ENCODE measurements around the gene EPB41L5. TPM values are rescaled to one million over a fixed set of nuclear protein-coding genes. Genes with fewer than 3 reads are reported as not detected.

Gene EPB41L5
- total RNA-seq, 1 donor, result 25.0 TPM

GRCh38 chr2:120223034-120223912 lies 210.4 kb downstream of the EPB41L5 start, which contains the start of gene TMEM185B:
Gene TMEM185B, minus strand, starts transcription at chr2:120223400. Its CDS starts 424 bp downstream, at chr2:120222976.
- TF ChIP-seq CTCF (IDR thresholded peaks at IDR 0.05; ENCODE audit: insufficient read depth, low read depth, low read length), result peak; percentile 29
- peak; percentile 84 for DNase-seq (ENCODE audit: low read depth)
- peak within 1 kb of the TSS; percentile 69 for H3K4me3 ChIP-seq (ENCODE audit: low read depth, low read length)

GRCh38 chr2:120224256-120224655 lies 211.4 kb downstream of the EPB41L5 start:
- no peak for DNase-seq (ENCODE audit: low read depth)
- no peak for TF ChIP-seq CTCF (IDR thresholded peaks at IDR 0.05; ENCODE audit: insufficient read depth, low read depth, low read length)
- H3K4me3 ChIP-seq (ENCODE audit: low read depth, low read length), result no peak overlapping the region

GRCh38 chr2:120224735-120225548 lies 212.1 kb downstream of the EPB41L5 start:
- no peak for DNase-seq (ENCODE audit: low read depth)
- no peak for TF ChIP-seq CTCF (IDR thresholded peaks at IDR 0.05; ENCODE audit: insufficient read depth, low read depth, low read length)
- no peak overlapping the region for H3K4me3 ChIP-seq (ENCODE audit: low read depth, low read length)

DNA sequence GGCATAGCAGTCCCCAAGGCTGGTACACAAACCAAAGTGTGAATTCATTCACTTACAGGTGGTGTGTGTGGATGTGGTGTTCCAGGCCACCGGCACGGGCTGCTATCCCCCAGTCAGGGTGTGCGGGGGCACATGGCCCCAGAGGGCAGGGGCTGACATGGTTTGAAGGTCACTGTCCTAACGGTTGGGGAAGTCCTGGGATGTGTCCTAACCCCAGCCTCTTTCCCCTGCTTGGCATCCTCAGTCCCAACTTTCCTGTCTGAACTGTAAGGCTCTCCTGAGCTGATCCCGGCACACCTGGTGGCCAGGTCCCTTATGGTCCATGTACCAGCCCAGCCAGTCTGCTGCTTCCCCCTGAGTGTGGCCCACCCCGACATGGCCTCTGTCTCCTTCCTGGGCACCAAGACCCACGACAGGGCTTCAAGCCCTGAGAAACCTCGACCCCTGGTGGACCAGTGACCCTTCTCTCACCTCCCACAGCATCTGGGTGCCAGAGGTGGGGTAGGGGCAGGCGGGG lies 212.7 kb downstream of the EPB41L5 start:
- no peak for TF ChIP-seq CTCF (IDR thresholded peaks at IDR 0.05; ENCODE audit: insufficient read depth, low read depth, low read length)
- no peak overlapping the region for H3K4me3 ChIP-seq (ENCODE audit: low read depth, low read length)
- DNase-seq (ENCODE audit: low read depth), result no peak

DNA sequence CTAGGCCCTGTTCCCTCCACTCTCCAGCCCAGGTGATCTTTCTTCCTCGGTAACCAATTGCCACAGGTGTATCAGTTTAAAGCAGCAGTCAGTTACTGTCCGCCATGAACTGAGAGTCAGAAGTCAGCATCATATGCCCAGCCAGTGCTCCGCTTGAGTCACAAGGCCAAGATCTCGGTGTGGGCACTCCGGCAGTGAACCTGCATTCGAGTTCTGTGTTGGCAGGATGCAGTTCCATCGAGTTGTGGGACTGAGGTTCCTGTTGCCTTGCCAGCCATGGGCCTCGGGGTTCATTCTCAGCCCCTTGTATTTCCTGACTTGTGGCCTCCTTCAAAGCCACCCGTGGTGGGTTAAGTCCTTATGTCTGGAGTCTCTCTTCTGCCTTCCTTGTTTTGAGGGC lies 213.4 kb downstream of the EPB41L5 start:
- no peak for DNase-seq (ENCODE audit: low read depth)
- no peak for TF ChIP-seq CTCF (IDR thresholded peaks at IDR 0.05; ENCODE audit: insufficient read depth, low read depth, low read length)
- H3K4me3 ChIP-seq (ENCODE audit: low read depth, low read length), result no peak overlapping the region

DNA sequence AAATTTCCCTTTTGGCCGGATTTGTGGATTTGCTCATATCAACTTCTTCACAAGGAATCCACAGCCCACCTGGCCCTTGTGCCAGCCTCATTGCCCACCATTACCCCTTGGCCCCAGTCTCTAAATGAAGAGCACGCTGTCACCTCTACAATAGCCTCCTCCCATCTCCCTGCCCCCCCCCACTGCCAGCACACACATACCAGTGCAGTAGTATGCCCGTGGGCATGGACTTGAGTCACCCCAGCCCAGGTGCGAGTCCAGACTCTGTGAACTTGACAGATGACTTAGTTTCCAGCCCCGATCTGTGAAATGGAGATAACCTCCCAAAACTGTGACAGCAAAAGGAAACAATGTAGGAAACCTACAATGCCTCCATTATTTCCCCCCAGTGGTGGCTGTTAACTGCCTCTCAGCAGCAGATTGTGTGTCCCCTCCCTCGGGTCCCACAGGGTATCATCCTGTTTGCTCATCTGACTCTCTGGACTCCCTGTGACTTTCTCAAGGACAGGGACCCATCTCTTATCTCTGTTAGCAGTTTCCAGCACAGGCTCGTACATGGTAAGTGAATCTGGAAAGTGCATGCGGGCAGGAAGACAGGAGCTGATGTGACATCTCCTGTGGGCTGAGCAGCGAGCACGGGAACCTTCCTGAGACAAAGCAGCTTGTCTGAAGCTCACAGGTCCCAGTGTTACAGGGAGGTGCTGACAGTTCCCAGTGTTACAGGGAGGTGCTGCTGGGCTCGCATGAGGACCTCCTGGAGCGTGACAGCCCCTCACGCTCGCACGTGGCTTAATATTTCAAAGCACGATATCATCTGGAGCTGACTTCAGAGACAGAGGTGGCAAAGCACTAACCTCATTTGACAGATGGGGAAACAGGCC lies 214.5 kb downstream of the EPB41L5 start:
- TF ChIP-seq CTCF (IDR thresholded peaks at IDR 0.05; ENCODE audit: insufficient read depth, low read depth, low read length), result no peak
- DNase-seq (ENCODE audit: low read depth), result no peak
- H3K4me3 ChIP-seq (ENCODE audit: low read depth, low read length), result no peak overlapping the region

Measured in fibroblast of villous mesenchyme (primary cell).